ENCODE data around the gene JAK3.

- TF ChIP-seq CTCF (IDR thresholded peaks at IDR 0.05) (no peak), REST (IDR thresholded peaks at IDR 0.05; ENCODE audit: insufficient read depth in 1 of 2, low read depth in 2 of 2, low read length in 1 of 2) (no peak)
These were observed 67.0 kb downstream of the JAK3 start for GRCh38 chr19:17780781-17781180.

All from Panc1 (cell line).